Thymus (tissue), 11 donors: Measurements from ENCODE around the gene RGL1. TPM values are rescaled to one million over a fixed set of nuclear protein-coding genes. Genes with fewer than 3 reads are reported as not detected.

ENCODE experiments used
- DNase-seq, 9 donors: peaks; one replicate each; pipeline ENCODE4 v3.0.0-alpha.2; 2013; ENCODE audit warnings: low spot score in 9 of 9, low read depth in 6 of 9, missing footprints in 1 of 9
- H3K27ac ChIP-seq, 2 donors: one replicate each; pipeline ENCODE4 v1.5.1; 2013; ENCODE audit warnings: control low read depth in 1 of 2, low read depth in 1 of 2, low read length in 1 of 2, mild to moderate bottlenecking in 1 of 2, moderate library complexity in 1 of 2
- H3K27me3 ChIP-seq, 2 donors: one replicate each; pipeline ENCODE4 v1.5.1; 2013; ENCODE audit warnings: low read length in 1 of 2; ENCODE audit not compliant: control insufficient read depth in 2 of 2, insufficient read depth in 1 of 2
- H3K36me3 ChIP-seq, 2 donors: one replicate each; pipeline ENCODE4 v1.5.1; 2013; ENCODE audit warnings: low read length in 1 of 2, mild to moderate bottlenecking in 1 of 2, moderate library complexity in 1 of 2; ENCODE audit not compliant: control insufficient read depth in 2 of 2, insufficient read depth in 2 of 2
- H3K4me1 ChIP-seq, 2 donors: one replicate each; pipeline ENCODE4 v1.5.1; 2013; ENCODE audit warnings: low read length in 2 of 2; ENCODE audit not compliant: control insufficient read depth in 2 of 2, insufficient read depth in 2 of 2
- H3K4me3 ChIP-seq, 2 donors: one replicate each; pipeline ENCODE4 v1.5.1; 2013; ENCODE audit warnings: low read length in 2 of 2, control low read depth in 1 of 2, mild to moderate bottlenecking in 1 of 2
- H3K9me3 ChIP-seq, 2 donors: one replicate each; pipeline ENCODE4 v1.5.1; 2013; ENCODE audit warnings: low read length in 1 of 2, mild to moderate bottlenecking in 1 of 2; ENCODE audit not compliant: control insufficient read depth in 2 of 2, insufficient read depth in 1 of 2
- WGBS: extraction: QIAGEN DNeasy Blood & Tissue Kit; methylation state at CpG from one replicate; pipeline ENCODE4 v1.1.7; 2013; 5-methylcytosine and 5-hydroxymethylcytosine counted together
- polyA plus RNA-seq: library from polyadenylated mRNA; stranded (reverse); fragments of 200-250 nt; gene quantifications from one replicate; pipeline ENCODE4 v1.2.3, GENCODE V29; 2013
- total RNA-seq: library from RNA; stranded (reverse); fragments of 120-200 nt; gene quantifications from one replicate; pipeline ENCODE4 v1.2.4, GENCODE V29; 2013
- donor health status: healthy.

The RGL1 gene
- total and polyA plus RNA-seq, 2 donors, result 9.1 to 11.9 TPM

DNA sequence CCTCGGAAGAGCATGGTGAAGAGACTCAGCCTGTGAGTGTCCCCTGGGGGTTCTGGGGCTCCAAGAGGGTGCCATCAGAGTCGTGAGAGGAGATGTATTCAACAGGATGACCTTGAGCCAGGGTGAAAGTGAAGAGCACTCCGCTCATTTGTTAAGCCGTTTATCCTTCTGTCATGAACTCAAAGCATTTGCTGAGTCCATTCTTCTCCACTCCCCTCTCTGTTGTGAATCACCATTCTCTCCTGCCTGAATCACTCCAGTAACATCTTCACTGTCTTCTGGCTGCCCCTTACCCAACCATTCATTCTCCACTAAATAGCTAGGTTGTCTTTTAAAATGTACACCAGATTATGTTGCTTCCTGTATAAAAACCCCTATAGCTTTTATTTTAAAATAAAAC is 102.2 kb downstream of the RGL1 start:
- WGBS, result 97% methylated on average over 4 of the region's 4 CpGs
- peaks cover 0 to 5% of the 10 kb centered on the region in 2 donors for H3K4me1 ChIP-seq
- no peaks in the 10 kb centered on the region for H3K9me3 ChIP-seq
- DNase-seq, result no peak
- H3K36me3 ChIP-seq, result peaks cover 0 to 3% of the 10 kb centered on the region in 2 donors
- H3K4me3 ChIP-seq, result no peak overlapping the region
- H3K27me3 ChIP-seq, result no peaks in the 10 kb centered on the region
- H3K27ac ChIP-seq, result no peak overlapping the region

- DNase-seq, result no peak
- no peaks in the 10 kb centered on the region for H3K9me3 ChIP-seq
- no peak overlapping the region for H3K4me3 ChIP-seq
- no peak overlapping the region for H3K27ac ChIP-seq
- H3K36me3 ChIP-seq, result peaks cover 0 to 3% of the 10 kb centered on the region in 2 donors
- WGBS, result over 99% methylated on average over 4 of the region's 4 CpGs
- peaks cover 0 to 6% of the 10 kb centered on the region in 2 donors for H3K4me1 ChIP-seq
- H3K27me3 ChIP-seq, result no peaks in the 10 kb centered on the region
Observed at GRCh38 chr1:183908079-183908478, 103.2 kb downstream of the RGL1 start.

GRCh38 chr1:183909672-183910071 is 104.8 kb downstream of the RGL1 start:
- Histone ChIP-seq H3K27me3 (no peaks in the 10 kb centered on the region), H3K9me3 (no peaks in the 10 kb centered on the region), H3K36me3 (peaks cover 0 to 3% of the 10 kb centered on the region in 2 donors), H3K4me3 (no peak overlapping the region), H3K27ac (no peak overlapping the region), H3K4me1 (peaks cover 0 to 6% of the 10 kb centered on the region in 2 donors)
- no peak for DNase-seq
- 97% methylated on average over 7 of the region's 7 CpGs for WGBS

DNA sequence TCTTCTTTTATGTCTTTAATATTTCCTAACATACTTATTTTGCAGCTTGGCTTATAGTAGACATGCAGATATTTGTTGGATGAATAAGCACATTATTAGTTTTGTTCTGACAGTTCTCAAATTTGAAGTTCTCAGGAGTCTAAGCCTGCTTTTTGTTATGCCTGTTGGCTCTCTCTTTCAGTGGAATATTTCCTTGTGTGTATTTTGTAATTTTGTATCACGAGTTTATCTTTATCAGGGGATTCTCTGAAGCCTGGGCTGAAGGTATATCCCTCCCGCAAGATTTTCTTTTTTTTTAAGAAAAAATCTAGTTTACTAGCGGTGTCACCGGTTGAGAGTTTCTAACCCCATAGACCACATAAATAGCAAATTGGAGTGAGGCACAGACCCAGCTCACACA is 105.9 kb downstream of the RGL1 start:
- DNase-seq, result no peak
- peaks cover 0 to 9% of the 10 kb centered on the region in 2 donors for H3K4me1 ChIP-seq
- H3K27me3 ChIP-seq, result no peaks in the 10 kb centered on the region
- 92% methylated on average over 4 of the region's 4 CpGs for WGBS
- H3K4me3 ChIP-seq, result no peak overlapping the region
- no peak overlapping the region for H3K27ac ChIP-seq
- H3K9me3 ChIP-seq, result no peaks in the 10 kb centered on the region
- H3K36me3 ChIP-seq, result peaks cover 0 to 3% of the 10 kb centered on the region in 2 donors

DNA sequence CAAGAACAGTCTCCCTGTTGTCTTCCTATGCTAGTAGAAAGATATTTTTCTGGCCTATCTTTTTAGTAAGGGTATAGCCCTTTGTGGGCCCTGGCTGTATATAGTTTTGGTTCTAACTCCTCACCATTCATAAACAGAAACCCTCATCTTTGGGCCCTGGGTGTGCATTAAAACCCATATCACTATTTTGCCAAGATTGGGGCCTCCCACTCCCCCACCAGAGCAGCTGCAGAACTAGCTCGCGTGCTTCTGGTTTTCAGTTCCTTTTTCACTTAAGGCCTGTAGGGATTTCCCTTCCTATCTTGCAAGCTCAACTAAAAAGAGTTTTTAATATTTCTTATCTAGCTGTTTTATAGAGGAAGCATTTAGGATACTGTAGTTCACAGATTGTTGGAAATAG is 106.4 kb downstream of the RGL1 start:
- Histone ChIP-seq H3K9me3 (no peaks in the 10 kb centered on the region), H3K4me3 (no peak overlapping the region), H3K36me3 (peaks cover 0 to 3% of the 10 kb centered on the region in 2 donors), H3K4me1 (peaks cover 0 to 10% of the 10 kb centered on the region in 2 donors), H3K27me3 (no peaks in the 10 kb centered on the region), H3K27ac (no peak overlapping the region)
- 56% methylated on average over 2 of the region's 2 CpGs for WGBS
- peak in 1 of 9 donors; percentile 34 for DNase-seq

GRCh38 chr1:183912265-183912886 is 107.5 kb downstream of the RGL1 start:
- no peak overlapping the region for H3K27ac ChIP-seq
- no peak for DNase-seq
- no peaks in the 10 kb centered on the region for H3K27me3 ChIP-seq
- H3K4me1 ChIP-seq, result peaks cover 0 to 10% of the 10 kb centered on the region in 2 donors
- no peaks in the 10 kb centered on the region for H3K36me3 ChIP-seq
- H3K4me3 ChIP-seq, result no peak overlapping the region
- H3K9me3 ChIP-seq, result no peaks in the 10 kb centered on the region
- WGBS, result 94% methylated on average over 5 of the region's 5 CpGs

DNA sequence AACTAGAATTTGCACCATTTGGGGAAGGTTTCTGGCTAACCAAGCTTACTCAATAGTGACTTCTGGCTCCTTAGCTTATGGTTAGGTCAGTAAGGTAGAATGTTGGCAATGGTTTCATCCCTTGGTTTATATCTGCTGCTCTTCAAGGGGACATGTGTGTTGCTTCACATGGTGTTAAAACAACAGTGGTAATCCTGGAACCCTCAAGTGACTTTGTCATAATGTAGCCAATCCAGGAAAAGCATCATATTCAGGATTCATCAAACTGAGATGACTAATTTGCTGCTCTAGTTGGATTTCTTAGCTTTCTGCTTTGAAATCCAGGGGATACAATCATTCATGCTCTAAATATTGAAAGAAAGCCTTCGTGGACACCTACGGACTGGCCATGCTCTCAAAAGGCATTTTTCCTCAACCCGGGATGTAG is 108.7 kb downstream of the RGL1 start:
- Histone ChIP-seq H3K36me3 (no peaks in the 10 kb centered on the region), H3K4me1 (peaks cover 0 to 10% of the 10 kb centered on the region in 2 donors), H3K4me3 (no peak overlapping the region), H3K27ac (no peak overlapping the region), H3K9me3 (no peaks in the 10 kb centered on the region), H3K27me3 (no peaks in the 10 kb centered on the region)
- WGBS, result 96% methylated on average over 3 of the region's 3 CpGs
- no peak for DNase-seq

- Histone ChIP-seq H3K4me1 (peaks cover 0 to 10% of the 10 kb centered on the region in 2 donors), H3K4me3 (no peak overlapping the region), H3K36me3 (no peaks in the 10 kb centered on the region), H3K27ac (no peak overlapping the region), H3K27me3 (no peaks in the 10 kb centered on the region), H3K9me3 (no peaks in the 10 kb centered on the region)
- 89% methylated on average over 3 of the region's 3 CpGs for WGBS
- DNase-seq, result no peak
Observed at GRCh38 chr1:183914276-183914675, 109.4 kb downstream of the RGL1 start.

GRCh38 chr1:183914891-183915290 is 110.0 kb downstream of the RGL1 start:
- Histone ChIP-seq H3K9me3 (no peaks in the 10 kb centered on the region), H3K27me3 (no peaks in the 10 kb centered on the region), H3K36me3 (no peaks in the 10 kb centered on the region), H3K4me3 (no peak overlapping the region), H3K4me1 (peaks cover 0 to 10% of the 10 kb centered on the region in 2 donors), H3K27ac (no peak overlapping the region)
- DNase-seq, result no peak
